Activated CD4-positive, alpha-beta T cell treated with anti-CD3 and anti-CD28 coated beads, Interleukin-2, amount 10 ng/mL, durations not matched to agents 24 days and 14 days (primary cell): ENCODE results near the gene NHEJ1. TPM values are rescaled to one million over a fixed set of nuclear protein-coding genes. Genes with fewer than 3 reads are reported as not detected.
A peak's percentile ranks its signal among the peaks of the same experiment; 100 is the strongest.

Experiments used
- DNase-seq: peaks from one replicate; pipeline ENCODE4 v3.0.0; 2022
- H3K27ac Mint-ChIP-seq: one replicate; pipeline ENCODE4 v1.8.0; 2022; ENCODE audit warnings: mild to moderate bottlenecking, mixed read lengths
- H3K27me3 Mint-ChIP-seq: one replicate; pipeline ENCODE4 v1.8.0; 2022; ENCODE audit warnings: mixed read lengths
- H3K36me3 Mint-ChIP-seq: one replicate; pipeline ENCODE4 v1.8.0; 2022; ENCODE audit warnings: low read depth, mild to moderate bottlenecking, mixed read lengths
- H3K4me1 Mint-ChIP-seq: one replicate; pipeline ENCODE4 v1.8.0; 2021; ENCODE audit warnings: mixed read lengths
- H3K4me3 Mint-ChIP-seq: one replicate; pipeline ENCODE4 v1.8.0; 2022; ENCODE audit warnings: mild to moderate bottlenecking, moderate library complexity, mixed read lengths
- H3K9me3 Mint-ChIP-seq: one replicate; pipeline ENCODE4 v1.8.0; 2021; ENCODE audit warnings: mixed read lengths
- intact Hi-C: fragments of 100-400 bp; cut with micrococcal nuclease; formaldehyde crosslinking; loops from one replicate; pipeline ENCODE4 v1.15.1; 2023
- total RNA-seq: library from RNA; stranded (reverse); gene quantifications from 2 replicates; pipeline ENCODE4 v1.2.3, GENCODE V29; 2022

Gene NHEJ1
- total RNA-seq, 1 donor from 2014 or later = 22.8 TPM

GRCh38 chr2:219031005-219031738 lies 129.4 kb downstream of the NHEJ1 start:
- DNase-seq = no peak
- H3K36me3 Mint-ChIP-seq = no peaks in the 10 kb centered on the region
- no peak overlapping the region for H3K27ac Mint-ChIP-seq
- H3K27me3 Mint-ChIP-seq = peaks cover 25% of the 10 kb centered on the region
- H3K4me1 Mint-ChIP-seq = no peaks in the 10 kb centered on the region
- no peaks in the 10 kb centered on the region for H3K9me3 Mint-ChIP-seq
- intact Hi-C loops = no loop called here
- H3K4me3 Mint-ChIP-seq = no peak overlapping the region

DNA sequence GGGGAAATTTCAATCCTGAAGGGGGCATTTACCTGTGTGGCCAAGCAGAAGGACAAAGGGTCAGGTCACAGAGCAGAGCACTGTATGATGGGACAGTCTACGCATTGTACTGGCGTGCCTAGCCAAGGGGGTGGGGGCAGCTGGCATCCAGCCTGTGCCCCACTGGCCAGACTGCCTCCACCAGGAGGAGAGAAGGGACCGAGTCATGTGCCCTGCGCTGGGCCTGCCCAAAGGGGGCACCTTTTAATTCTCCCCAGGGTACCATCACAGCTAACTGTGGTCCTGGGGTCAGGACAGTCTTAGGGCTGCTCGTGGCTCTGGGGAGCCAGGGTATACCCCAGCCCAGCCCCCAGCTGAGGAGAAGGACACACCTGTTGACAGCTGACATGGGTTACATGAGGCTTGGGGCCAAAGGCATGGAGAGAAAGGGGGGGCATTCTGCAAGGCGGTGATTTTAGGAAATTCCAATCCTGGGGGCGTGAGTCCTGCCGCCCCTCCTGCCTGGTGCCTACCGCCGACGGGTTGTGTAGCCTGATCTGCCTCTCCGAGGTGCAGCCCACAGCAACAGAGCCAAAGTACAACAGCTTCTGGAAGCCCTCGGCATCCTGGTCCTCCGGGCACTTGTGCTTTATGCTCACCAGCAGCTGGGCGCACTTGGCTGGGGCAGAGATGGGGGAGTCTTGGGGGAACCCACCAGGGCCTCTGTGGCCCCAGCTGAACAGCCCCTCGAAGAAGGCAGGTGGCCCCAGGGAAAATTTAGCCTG lies 130.3 kb downstream of the NHEJ1 start:
- no peaks in the 10 kb centered on the region for H3K9me3 Mint-ChIP-seq
- intact Hi-C loops = no loop called here
- no peaks in the 10 kb centered on the region for H3K4me1 Mint-ChIP-seq
- no peaks in the 10 kb centered on the region for H3K36me3 Mint-ChIP-seq
- no peak overlapping the region for H3K4me3 Mint-ChIP-seq
- no peak overlapping the region for H3K27ac Mint-ChIP-seq
- H3K27me3 Mint-ChIP-seq = peaks cover 19% of the 10 kb centered on the region
- DNase-seq = no peak

DNA sequence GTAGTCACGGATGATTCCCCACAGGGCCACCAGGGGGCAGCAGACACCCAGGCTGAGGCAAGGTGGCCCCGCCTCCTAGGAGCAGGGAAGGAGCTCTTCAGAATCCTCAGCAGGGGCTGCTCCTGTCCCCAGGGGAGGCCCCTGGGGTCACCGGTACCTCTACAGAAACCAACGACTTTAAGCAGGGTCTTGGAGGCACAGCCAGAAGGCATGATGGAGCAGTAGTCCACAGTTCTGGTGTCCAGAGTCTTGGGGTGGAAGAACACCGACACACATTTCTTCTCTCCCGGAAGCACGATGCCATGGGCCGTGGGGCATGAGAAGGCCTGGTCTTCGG lies 130.8 kb downstream of the NHEJ1 start:
- intact Hi-C loops = loop anchor here (1.0 kb wide), 2 partner anchors 90 to 126 kb away; no protein-coding TSS in a partner anchor
- no peak overlapping the region for H3K4me3 Mint-ChIP-seq
- H3K9me3 Mint-ChIP-seq = no peaks in the 10 kb centered on the region
- H3K27me3 Mint-ChIP-seq = peaks cover 13% of the 10 kb centered on the region
- peak; percentile 93 for DNase-seq
- H3K36me3 Mint-ChIP-seq = no peaks in the 10 kb centered on the region
- no peaks in the 10 kb centered on the region for H3K4me1 Mint-ChIP-seq
- no peak overlapping the region for H3K27ac Mint-ChIP-seq

- intact Hi-C loops = loop anchor here (1.0 kb wide), 2 partner anchors 90 to 126 kb away; no protein-coding TSS in a partner anchor
- Mint-ChIP-seq H3K36me3 (no peaks in the 10 kb centered on the region), H3K4me1 (no peaks in the 10 kb centered on the region), H3K27me3 (peaks cover 7% of the 10 kb centered on the region), H3K4me3 (no peak overlapping the region), H3K27ac (no peak overlapping the region), H3K9me3 (no peaks in the 10 kb centered on the region)
- DNase-seq = no peak
Observed at GRCh38 chr2:219028996-219029828, 131.4 kb downstream of the NHEJ1 start.

DNA sequence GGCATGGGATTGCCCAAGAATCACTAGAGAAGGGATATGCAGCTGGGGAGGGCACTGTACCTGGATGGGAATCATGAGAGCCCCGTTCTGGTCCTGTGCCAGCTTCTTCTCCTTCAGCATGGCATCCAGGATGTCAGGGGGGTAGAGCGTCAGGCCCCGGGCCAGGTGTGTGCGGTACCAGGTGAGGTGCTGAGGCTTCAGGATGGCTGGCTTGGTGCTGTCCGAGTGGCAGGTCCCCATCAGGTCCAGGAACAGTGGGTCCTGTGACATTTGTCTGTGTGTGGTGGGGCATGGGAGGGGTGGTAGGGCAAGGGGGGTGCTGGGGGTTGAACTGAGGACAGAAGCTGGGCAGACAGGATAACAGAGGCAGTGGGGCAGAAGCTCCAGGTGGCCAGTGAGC lies 132.5 kb downstream of the NHEJ1 start:
- intact Hi-C loops = no loop called here
- no peaks in the 10 kb centered on the region for H3K9me3 Mint-ChIP-seq
- no peaks in the 10 kb centered on the region for H3K36me3 Mint-ChIP-seq
- H3K27ac Mint-ChIP-seq = no peak overlapping the region
- no peak for DNase-seq
- no peaks in the 10 kb centered on the region for H3K27me3 Mint-ChIP-seq
- H3K4me3 Mint-ChIP-seq = no peak overlapping the region
- no peaks in the 10 kb centered on the region for H3K4me1 Mint-ChIP-seq

DNA sequence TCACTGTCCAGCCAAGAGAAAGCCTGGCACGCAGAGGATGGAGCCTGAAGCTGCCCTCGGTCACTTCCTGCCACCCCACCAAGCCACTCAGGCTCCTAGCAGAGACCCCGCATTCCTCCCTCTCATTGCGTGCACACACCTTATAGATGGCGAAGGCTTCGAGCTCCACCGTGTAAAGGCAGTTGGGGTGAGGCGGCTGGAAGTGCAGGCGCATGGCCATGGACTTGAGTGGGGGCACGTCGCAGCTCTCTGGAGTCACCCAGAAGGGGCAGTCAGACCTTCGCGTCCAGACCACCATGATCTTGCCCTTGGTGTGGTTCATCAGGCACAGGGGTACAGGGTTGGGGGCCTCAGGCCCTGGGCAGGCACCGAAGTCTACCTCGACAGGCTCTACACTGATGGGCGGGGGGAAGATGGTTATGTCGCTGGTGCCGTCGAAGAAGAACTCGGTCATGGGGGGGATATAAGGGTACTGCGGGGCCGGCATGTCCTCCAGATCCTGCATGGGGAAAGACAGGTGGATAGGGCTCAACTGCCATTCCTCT lies 133.0 kb downstream of the NHEJ1 start:
- Mint-ChIP-seq H3K4me3 (no peak overlapping the region), H3K4me1 (no peaks in the 10 kb centered on the region), H3K27me3 (no peaks in the 10 kb centered on the region), H3K27ac (no peak overlapping the region), H3K36me3 (no peaks in the 10 kb centered on the region), H3K9me3 (no peaks in the 10 kb centered on the region)
- no peak for DNase-seq
- intact Hi-C loops = no loop called here

- no peaks in the 10 kb centered on the region for H3K36me3 Mint-ChIP-seq
- DNase-seq = no peak
- no peak overlapping the region for H3K4me3 Mint-ChIP-seq
- no peaks in the 10 kb centered on the region for H3K27me3 Mint-ChIP-seq
- intact Hi-C loops = no loop called here
- no peaks in the 10 kb centered on the region for H3K4me1 Mint-ChIP-seq
- H3K9me3 Mint-ChIP-seq = no peaks in the 10 kb centered on the region
- H3K27ac Mint-ChIP-seq = no peak overlapping the region
Observed at GRCh38 chr2:219026946-219027345, 133.7 kb downstream of the NHEJ1 start.

DNA sequence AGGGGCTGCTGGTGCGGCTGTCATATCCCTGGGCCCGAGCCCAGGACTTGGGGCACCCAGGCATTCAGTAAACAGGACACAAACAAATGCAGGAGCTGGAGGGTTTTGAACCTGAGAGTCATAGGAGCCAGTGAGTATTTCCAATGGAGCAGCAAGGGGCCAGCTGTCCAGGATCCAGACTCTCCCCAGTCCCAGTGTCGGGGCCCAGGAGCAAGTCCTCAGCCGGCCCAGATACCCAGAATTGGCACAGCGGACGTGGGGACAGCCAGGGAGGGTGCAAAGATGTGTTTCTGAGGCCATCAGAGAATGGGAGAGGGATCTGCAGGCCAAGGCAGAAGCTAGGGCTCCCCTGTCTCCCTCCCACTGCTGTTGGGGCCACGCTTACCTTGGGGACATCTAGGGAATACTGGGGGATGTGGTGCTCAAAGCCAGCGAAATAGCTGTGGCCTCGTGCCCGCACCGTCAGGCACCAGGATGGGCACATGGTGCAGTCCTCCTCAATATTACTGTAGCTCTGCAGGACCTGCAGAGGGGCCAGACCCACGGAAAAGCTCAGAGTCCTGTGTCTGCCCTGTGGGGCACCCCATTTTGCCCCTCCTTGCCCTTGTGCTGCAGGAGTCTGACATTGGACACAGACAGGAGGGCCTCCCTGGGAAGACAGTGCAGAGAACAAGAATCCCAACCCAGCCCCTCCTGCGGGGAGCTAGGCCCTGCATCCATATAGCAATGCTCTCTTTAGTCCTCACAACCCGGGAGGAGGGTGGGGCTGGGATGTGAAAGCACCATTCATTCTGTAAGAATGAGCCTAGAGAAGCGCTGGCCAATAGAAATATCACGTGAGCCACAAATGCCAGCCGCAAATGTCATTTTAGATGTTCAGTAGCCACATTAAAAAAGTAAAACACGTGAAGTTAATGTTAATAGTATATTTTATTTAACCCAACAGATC lies 134.7 kb downstream of the NHEJ1 start:
- no peak for DNase-seq
- H3K36me3 Mint-ChIP-seq = no peaks in the 10 kb centered on the region
- H3K27ac Mint-ChIP-seq = no peak overlapping the region
- no peaks in the 10 kb centered on the region for H3K4me1 Mint-ChIP-seq
- H3K9me3 Mint-ChIP-seq = no peaks in the 10 kb centered on the region
- H3K27me3 Mint-ChIP-seq = no peaks in the 10 kb centered on the region
- intact Hi-C loops = no loop called here
- H3K4me3 Mint-ChIP-seq = no peak overlapping the region

Other genes with a start within 250 kb of the NHEJ1 start
- not detected in 2 replicates for gene CDK5R2, start 201.1 kb downstream of the NHEJ1 start, total RNA-seq
- gene FEV, start 175.6 kb downstream of the NHEJ1 start, total RNA-seq = not detected in 2 replicates
- gene CRYBA2, start 167.4 kb downstream of the NHEJ1 start, total RNA-seq = not detected in 2 replicates
- not detected in 2 replicates for gene CFAP65, start 119.3 kb downstream of the NHEJ1 start, total RNA-seq
- not detected in 2 replicates for gene IHH, start 99.9 kb downstream of the NHEJ1 start, total RNA-seq
- gene SLC23A3, start 9.2 kb upstream of the NHEJ1 start, total RNA-seq = 1.8 and 2.3 TPM in 2 replicates
- gene CNPPD1, start 16.1 kb upstream of the NHEJ1 start, total RNA-seq = 62.0 and 62.6 TPM in 2 replicates
- gene RETREG2, start 17.5 kb upstream of the NHEJ1 start, total RNA-seq = 54.1 and 57.4 TPM in 2 replicates
- gene ZFAND2B, start 46.0 kb upstream of the NHEJ1 start, total RNA-seq = 36.7 and 37.4 TPM in 2 replicates
- gene ABCB6, start 58.1 kb upstream of the NHEJ1 start, total RNA-seq = 28.8 TPM in 2 replicates
- gene ATG9A, start 68.8 kb upstream of the NHEJ1 start, total RNA-seq = 61.6 and 67.2 TPM in 2 replicates
- gene ANKZF1, start 69.0 kb upstream of the NHEJ1 start, total RNA-seq = 144 and 149 TPM in 2 replicates
- gene GLB1L, start 84.6 kb upstream of the NHEJ1 start, total RNA-seq = 4.6 and 4.9 TPM in 2 replicates
- 29.1 and 31.7 TPM in 2 replicates for gene STK16, start 84.7 kb upstream of the NHEJ1 start, total RNA-seq
- gene TUBA4B, start 92.4 kb upstream of the NHEJ1 start, total RNA-seq = not detected in 2 replicates
- gene TUBA4A, start 93.1 kb upstream of the NHEJ1 start, total RNA-seq = 235 and 240 TPM in 2 replicates
- gene DNAJB2, start 118.6 kb upstream of the NHEJ1 start, total RNA-seq = 49.7 and 52.4 TPM in 2 replicates
- 0.07 TPM in 1 of 2 replicates, not detected in the other for gene PTPRN, start 148.6 kb upstream of the NHEJ1 start, total RNA-seq
- not detected in 2 replicates for gene RESP18, start 171.9 kb upstream of the NHEJ1 start, total RNA-seq
- gene DNPEP, start 227.1 kb upstream of the NHEJ1 start, total RNA-seq = 129 and 148 TPM in 2 replicates